ENCODE data around the gene LUC7L3.

DNA sequence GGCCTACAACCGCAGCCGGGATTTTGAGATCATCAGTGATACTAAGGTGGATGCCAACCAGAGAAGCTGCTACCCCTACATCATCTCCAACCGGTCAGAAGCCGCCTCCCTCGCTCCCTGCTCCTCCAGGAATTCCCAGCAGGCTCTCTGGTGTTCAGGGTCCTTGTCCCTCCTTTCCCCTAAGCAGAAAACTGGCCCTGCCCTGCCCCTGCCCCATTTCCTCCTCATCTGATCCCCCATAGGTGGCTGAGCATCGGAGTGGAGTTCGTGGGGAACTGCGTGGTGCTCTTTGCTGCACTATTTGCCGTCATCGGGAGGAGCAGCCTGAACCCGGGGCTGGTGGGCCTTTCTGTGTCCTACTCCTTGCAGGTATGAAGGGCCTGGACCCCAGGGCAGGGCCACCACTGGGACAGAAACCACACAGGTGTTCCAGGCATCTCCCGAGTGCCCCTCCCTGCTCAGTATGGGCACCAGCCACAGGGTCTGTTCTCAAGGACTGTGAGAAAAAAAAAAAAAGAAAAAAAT is 41.5 kb upstream of the LUC7L3 start:
- TF ChIP-seq, protein P1, sequence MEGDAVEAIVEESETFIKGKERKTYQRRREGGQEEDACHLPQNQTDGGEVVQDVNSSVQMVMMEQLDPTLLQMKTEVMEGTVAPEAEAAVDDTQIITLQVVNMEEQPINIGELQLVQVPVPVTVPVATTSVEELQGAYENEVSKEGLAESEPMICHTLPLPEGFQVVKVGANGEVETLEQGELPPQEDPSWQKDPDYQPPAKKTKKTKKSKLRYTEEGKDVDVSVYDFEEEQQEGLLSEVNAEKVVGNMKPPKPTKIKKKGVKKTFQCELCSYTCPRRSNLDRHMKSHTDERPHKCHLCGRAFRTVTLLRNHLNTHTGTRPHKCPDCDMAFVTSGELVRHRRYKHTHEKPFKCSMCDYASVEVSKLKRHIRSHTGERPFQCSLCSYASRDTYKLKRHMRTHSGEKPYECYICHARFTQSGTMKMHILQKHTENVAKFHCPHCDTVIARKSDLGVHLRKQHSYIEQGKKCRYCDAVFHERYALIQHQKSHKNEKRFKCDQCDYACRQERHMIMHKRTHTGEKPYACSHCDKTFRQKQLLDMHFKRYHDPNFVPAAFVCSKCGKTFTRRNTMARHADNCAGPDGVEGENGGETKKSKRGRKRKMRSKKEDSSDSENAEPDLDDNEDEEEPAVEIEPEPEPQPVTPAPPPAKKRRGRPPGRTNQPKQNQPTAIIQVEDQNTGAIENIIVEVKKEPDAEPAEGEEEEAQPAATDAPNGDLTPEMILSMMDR (IDR thresholded peaks at IDR 0.05; ENCODE audit: extremely low read depth in 1 of 2, insufficient read depth in 1 of 2, low read depth in 1 of 2, low read length in 2 of 2), result no peak
- TF ChIP-seq, protein P2, sequence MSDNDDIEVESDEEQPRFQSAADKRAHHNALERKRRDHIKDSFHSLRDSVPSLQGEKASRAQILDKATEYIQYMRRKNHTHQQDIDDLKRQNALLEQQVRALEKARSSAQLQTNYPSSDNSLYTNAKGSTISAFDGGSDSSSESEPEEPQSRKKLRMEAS (IDR thresholded peaks at IDR 0.05; ENCODE audit: insufficient read depth, insufficient read length), result no peak
- no peak for TF ChIP-seq GATA2 (IDR thresholded peaks at IDR 0.05; ENCODE audit: insufficient read depth, insufficient read length, low read depth, low read length)
